ENCODE data around the gene CAPN15. TPM values are rescaled to one million over a fixed set of nuclear protein-coding genes. Genes with fewer than 3 reads are reported as not detected.
"Not testable (repeated sequence)": the region's sequence is repeated elsewhere in the genome, so short reads cannot be mapped to it uniquely, and the experiment has no call there.

The CAPN15 gene
- total RNA-seq, 2 experiments from 2014 or later, result 86.4 to 91.3 TPM

DNA sequence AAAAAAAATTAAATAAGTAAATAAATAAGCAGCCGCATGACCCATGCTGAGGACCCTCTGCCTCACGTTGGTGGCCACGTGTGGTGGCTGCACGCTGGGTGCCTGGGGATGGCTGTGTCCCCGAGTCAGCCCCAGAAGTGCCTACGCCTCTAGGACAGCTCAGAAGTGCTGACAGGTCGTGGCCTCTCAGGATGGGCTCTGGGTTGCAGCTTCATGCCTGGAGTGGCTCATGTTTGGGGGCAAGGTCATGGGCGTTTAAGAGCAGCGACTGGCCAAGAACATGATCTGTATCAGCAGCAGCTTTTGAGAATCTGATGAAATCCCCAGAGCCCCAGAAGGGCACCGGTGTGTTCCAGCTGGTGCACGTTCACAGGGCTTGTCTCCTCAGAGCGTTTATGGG, 26.8 kb upstream of the CAPN15 start:
- DNase-seq, result no peak
- no peaks in the 10 kb centered on the region for H3K4me1 Mint-ChIP-seq
- H3K27ac Mint-ChIP-seq, result no peak overlapping the region
- no peak overlapping the region for H3K4me3 Mint-ChIP-seq
- no peaks in the 10 kb centered on the region for H3K9me3 Mint-ChIP-seq
- no peaks in the 10 kb centered on the region for H3K36me3 Mint-ChIP-seq
- H3K27me3 Mint-ChIP-seq, result no peaks in the 10 kb centered on the region

DNA sequence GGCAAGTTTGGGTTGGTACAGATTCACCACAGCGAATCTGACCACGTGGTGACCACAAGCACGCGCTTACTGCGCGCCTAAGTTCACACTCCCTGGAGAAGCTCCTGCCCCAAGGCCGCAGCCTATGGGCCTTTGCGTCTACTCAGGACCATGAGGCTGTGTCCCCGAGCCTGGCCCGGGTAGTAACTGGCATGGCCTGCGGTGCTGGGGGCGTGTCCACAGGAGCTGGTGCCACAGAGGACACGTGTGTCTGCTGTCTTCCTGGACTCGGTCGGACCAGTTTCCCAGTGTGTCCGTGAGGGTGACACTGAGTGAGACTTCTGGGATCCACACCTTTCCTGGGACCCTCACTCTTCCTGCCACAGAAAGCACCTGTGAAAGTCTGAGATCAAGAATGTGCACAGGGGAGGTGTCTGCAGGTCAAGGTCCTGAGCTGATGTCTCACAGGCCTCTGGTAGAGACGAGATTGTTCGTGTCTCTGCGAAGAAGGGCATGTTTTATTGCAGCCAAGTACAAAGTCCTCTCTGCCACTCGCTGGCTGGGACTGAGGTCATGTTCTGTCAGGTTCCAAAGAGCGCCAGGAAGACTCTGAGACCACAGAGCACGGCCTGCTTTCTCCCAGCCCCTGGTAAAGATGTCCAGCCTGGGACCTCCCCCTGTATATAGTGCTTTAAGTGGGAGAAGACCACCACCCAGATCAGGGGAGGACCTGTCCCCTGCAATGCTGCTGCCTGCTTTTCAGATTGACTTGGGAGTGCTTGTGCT, 25.2 kb upstream of the CAPN15 start:
- no peak overlapping the region for H3K4me3 Mint-ChIP-seq
- H3K9me3 Mint-ChIP-seq, result no peaks in the 10 kb centered on the region
- no peaks in the 10 kb centered on the region for H3K27me3 Mint-ChIP-seq
- H3K4me1 Mint-ChIP-seq, result no peaks in the 10 kb centered on the region
- H3K27ac Mint-ChIP-seq, result no peak overlapping the region
- H3K36me3 Mint-ChIP-seq, result no peaks in the 10 kb centered on the region
- no peak for DNase-seq

DNA sequence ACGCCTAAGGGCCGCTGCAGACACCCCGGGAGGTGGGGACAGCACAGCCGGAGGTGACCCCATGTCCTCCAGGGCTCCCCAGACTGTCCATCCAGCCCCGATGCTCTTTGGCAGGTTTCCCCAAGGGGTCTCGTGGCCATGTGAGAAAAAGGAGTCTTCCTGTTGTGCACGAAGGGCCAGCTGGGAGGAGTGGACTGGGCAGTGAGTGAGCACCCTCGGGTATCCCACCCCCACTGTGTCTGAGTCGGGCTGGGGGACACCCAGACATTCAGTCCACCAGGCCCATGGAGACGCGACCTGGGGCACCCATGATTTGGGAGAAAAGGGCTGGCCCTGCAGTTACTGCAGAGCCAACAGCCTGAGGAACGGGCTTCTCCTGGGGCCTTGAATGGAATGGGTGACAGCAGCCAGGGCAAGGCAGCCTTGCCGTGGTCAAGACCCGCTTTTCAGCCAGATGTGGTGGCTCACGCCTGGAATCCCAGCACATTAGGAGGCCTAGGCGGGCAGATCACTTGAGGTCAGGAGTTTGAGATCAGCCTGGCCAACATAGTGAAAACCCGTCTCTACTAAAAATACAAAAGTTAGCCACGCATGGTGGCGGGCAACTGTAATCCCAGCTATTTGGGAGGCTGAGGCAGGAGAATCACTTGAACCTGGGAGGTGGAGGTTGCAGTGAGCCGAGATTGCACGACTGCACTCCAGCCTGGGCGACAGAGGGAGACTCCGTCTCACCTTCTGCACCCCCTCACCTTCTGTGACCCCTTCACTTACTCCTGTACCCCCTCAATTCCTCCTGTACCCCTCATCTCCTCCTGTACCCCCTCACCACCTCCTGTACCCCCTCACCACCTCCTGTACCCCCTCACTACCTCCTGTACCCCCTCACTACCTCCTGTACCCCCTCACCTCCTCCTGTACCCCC, 24.1 kb upstream of the CAPN15 start:
- Mint-ChIP-seq H3K4me3 (no peak overlapping the region), H3K4me1 (no peaks in the 10 kb centered on the region), H3K27me3 (no peaks in the 10 kb centered on the region), H3K9me3 (no peaks in the 10 kb centered on the region), H3K27ac (no peak overlapping the region), H3K36me3 (no peaks in the 10 kb centered on the region)
- no peak for DNase-seq

DNA sequence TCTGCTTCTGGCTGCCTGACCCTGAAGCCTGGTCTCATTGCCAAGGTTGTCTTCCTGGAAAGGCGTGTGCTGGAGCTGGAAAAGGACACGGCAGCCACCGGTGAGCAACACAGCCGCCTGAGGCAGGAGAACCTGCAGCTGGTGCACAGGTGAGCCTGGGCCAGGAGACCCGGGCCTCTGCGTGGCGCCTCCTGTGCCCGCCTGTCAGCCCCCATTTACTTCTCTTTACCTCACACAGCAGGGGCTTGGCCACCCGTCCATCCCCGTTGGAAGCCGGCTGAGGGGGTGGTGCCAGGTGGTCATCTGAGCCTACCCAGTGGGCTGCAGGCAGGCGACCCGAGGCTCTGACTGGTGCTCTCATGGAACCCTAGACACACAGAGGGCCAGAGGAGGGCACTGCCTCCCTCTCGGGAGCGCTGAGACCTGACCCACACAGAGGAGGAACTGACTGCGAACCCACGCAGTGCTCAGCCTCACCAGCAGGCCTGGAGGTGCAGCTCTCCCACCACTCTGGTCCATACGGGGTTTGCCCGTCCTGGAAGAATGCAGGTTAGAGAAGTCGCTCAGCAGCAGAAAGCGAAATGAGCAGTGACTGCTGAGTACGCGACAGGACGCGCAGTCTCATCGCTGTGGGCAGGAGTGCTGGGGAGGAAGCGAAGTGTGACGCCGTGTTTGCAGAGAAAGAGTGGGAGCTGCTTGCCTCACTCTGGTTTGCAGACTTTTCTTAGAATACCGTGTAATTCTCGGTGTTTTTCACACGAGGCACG, 21.9 kb upstream of the CAPN15 start:
- Mint-ChIP-seq H3K4me3 (no peak overlapping the region), H3K4me1 (no peaks in the 10 kb centered on the region), H3K27ac (no peak overlapping the region), H3K9me3 (no peaks in the 10 kb centered on the region), H3K36me3 (no peaks in the 10 kb centered on the region), H3K27me3 (no peaks in the 10 kb centered on the region)
- DNase-seq, result no peak

DNA sequence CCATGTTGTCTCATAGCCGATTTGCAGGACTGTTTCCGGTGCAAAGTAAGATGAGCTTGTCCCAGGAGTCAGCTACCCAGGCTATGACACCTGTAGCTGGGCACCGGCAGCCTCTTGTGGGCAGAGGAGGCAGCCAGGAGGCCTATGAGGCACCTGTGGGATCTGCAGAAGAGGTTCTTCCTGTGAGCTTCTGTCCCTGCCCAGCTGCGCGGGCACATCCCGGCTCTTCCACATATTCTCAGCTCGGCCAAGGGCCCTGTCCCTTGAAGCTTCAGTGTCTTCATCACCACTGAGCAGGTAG, 21.3 kb upstream of the CAPN15 start:
- H3K4me3 Mint-ChIP-seq, result no peak overlapping the region
- no peaks in the 10 kb centered on the region for H3K36me3 Mint-ChIP-seq
- no peaks in the 10 kb centered on the region for H3K27me3 Mint-ChIP-seq
- no peaks in the 10 kb centered on the region for H3K4me1 Mint-ChIP-seq
- H3K27ac Mint-ChIP-seq, result no peak overlapping the region
- no peaks in the 10 kb centered on the region for H3K9me3 Mint-ChIP-seq
- no peak for DNase-seq

DNA sequence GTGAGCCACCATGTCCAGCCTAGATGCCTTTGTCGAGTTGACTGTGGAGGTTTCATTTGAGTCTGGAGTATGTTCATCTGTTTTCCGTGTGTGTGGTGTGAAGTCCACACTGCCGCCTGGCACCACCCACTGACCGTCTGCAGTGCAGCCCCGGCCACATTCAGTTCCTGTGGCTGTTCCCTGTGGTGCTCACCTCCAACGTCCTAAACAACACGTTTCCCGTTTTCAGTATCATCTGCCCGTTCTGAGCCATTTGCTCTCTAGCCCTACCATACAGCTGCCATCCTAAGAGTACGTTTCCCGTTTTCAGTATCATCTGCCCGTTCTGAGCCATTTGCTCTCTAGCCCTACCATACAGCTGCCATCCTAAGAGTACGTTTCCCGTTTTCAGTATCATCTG, 20.0 kb upstream of the CAPN15 start:
- not testable (repeated sequence) for H3K36me3 Mint-ChIP-seq, H3K4me1 Mint-ChIP-seq, H3K27me3 Mint-ChIP-seq, H3K27ac Mint-ChIP-seq, DNase-seq, H3K9me3 Mint-ChIP-seq, H3K4me3 Mint-ChIP-seq

DNA sequence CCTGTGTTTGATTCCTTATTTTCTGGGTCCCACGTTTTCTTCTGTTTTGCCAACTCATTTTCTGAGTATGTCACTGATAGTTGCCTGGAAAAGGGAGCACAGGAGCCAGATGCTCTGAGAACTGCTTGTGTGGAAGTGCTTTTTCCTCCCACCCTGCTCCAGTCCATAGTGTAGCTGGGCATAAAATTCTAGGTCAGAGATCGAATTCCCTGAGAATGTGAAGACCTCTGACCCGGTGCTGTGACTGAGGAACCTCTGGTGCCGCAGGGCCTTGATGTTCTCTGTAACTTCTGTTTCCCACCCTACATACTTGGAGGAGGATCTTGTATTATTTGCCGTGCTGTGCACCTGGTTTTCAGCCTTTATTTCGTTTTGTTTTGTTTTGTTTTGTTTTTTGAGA, 19.5 kb upstream of the CAPN15 start:
- DNase-seq, result no peak
- Mint-ChIP-seq H3K4me1 (no peaks in the 10 kb centered on the region), H3K4me3 (no peak overlapping the region), H3K27me3 (no peaks in the 10 kb centered on the region), H3K36me3 (no peaks in the 10 kb centered on the region), H3K27ac (no peak overlapping the region), H3K9me3 (no peaks in the 10 kb centered on the region)

DNA sequence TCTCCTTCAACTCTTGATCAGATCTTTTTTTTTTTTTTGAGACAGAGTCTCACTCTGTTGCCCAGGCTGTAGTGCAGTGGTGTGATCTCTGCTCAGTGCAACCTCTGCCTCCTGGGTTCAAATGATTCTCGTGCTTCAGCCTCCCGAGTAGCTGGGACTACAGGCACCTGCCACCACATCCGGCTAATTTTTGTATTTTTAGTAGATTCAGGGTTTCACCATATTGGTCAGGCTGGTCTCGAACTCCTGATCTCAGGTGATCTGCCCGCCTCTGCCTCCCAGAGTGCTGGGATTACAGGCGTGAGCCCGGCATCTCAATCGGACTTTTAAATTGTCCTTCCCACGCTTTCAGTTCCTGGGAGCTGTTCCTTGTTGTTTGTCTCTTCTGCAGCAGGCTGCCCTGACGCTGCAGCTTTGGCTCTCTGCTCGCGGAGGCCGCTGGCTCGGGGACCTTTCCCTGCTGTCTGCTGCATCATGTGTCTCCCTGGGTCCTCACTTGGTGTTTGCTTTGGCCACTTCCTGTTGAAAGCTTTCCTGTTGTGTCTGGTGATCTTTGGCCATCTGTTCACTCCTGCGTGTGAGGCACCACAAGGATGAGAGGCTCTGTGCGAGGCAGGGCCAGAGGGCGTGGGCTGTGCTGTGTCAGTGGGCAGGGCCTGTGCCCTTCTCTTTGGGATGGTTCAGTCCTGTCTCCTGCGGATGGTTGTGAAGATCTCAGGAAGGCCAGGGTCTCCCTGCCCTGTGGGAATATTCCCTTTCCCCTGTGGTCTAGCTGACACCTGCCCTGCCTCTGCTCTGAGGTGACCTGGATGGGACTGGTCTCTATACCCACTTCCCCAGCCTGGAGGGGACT, 18.4 kb upstream of the CAPN15 start:
- Mint-ChIP-seq H3K27ac (no peak overlapping the region), H3K36me3 (no peaks in the 10 kb centered on the region), H3K9me3 (no peaks in the 10 kb centered on the region), H3K4me1 (no peaks in the 10 kb centered on the region), H3K27me3 (no peaks in the 10 kb centered on the region), H3K4me3 (no peak overlapping the region)
- DNase-seq, result no peak

DNA sequence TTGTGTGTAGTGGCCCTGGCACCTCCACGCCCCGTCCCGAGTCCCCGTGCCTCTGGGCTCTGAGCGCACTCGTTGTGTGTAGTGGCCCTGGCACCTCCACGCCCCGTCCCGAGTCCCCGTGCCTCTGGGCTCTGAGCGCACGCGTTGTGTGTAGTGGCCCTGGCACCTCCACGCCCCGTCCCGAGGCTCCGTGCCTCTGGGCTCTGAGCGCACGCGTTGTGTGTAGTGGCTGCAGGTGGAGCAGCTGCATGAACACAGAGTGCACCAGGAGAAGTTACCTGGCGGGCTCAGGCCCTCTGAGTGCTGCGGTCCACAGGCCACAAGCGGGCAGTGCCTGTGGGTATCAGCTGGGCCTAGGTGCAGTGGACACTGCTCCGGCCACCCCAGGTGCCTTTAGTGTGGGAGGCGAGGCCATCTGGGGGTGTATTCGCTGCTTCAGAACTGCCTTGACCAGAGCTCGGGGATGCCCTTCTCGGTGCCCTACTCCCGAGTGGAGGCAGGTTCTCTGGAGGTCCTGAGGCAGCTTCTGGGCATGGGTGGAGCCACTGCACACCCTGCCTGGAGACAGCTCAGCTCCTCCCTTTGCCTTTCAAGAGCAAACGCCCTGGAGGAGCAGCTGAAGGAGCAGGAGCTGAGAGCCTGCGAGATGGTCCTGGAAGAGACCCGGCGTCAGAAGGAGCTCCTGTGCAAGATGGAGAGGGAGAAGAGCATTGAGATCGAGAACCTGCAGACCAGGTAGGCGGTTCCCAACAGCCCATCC, 17.3 kb upstream of the CAPN15 start:
- Mint-ChIP-seq H3K4me3 (no peak overlapping the region), H3K27ac (no peak overlapping the region), H3K4me1 (no peaks in the 10 kb centered on the region), H3K36me3 (no peaks in the 10 kb centered on the region), H3K27me3 (no peaks in the 10 kb centered on the region), H3K9me3 (no peaks in the 10 kb centered on the region)
- no peak for DNase-seq

DNA sequence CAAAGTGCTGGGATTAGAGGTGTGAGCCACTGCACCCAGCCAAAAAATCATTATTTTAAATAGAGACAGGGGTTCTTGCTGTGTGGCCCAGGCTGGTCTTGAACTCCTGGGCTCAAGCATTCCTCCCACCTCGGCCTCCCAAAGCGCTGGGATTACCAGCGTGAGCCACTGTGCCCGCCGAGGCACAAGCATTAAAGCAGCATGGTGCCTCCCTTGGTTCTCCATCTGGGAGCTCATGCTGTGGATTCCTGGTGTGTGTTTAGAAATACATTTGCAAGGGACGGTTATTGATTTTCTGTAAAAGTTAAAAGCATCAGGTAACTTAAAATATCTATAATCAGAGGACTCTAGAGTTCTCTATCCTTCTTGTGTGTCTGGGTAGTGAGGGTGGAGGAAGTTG, 14.7 kb upstream of the CAPN15 start:
- no peaks in the 10 kb centered on the region for H3K4me1 Mint-ChIP-seq
- no peaks in the 10 kb centered on the region for H3K27me3 Mint-ChIP-seq
- H3K4me3 Mint-ChIP-seq, result no peak overlapping the region
- DNase-seq, result no peak
- H3K36me3 Mint-ChIP-seq, result no peaks in the 10 kb centered on the region
- H3K27ac Mint-ChIP-seq, result no peak overlapping the region
- H3K9me3 Mint-ChIP-seq, result no peaks in the 10 kb centered on the region

DNA sequence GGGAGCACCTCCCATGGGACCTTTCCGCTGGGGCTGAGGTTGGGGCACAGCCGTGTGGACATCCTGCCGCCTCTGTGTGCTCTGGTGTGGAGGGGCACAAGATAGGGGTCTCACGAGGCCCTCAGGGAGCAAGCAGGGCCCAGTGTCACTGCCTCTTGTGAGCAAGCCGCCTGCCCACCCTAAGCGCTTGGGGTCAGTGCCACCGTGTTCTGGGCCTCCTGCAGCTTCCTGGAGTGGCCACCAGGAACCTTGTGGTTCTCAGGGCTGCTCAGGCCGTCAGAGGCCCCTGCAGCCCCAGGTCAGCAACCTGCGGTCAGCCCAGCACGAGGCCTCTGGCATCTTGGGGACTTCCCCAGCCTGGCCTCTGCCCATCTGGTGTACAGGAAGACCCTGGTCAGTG, 13.6 kb upstream of the CAPN15 start:
- H3K36me3 Mint-ChIP-seq, result no peaks in the 10 kb centered on the region
- no peak overlapping the region for H3K4me3 Mint-ChIP-seq
- H3K9me3 Mint-ChIP-seq, result no peaks in the 10 kb centered on the region
- H3K27me3 Mint-ChIP-seq, result no peaks in the 10 kb centered on the region
- no peak for DNase-seq
- no peak overlapping the region for H3K27ac Mint-ChIP-seq
- H3K4me1 Mint-ChIP-seq, result no peaks in the 10 kb centered on the region

DNA sequence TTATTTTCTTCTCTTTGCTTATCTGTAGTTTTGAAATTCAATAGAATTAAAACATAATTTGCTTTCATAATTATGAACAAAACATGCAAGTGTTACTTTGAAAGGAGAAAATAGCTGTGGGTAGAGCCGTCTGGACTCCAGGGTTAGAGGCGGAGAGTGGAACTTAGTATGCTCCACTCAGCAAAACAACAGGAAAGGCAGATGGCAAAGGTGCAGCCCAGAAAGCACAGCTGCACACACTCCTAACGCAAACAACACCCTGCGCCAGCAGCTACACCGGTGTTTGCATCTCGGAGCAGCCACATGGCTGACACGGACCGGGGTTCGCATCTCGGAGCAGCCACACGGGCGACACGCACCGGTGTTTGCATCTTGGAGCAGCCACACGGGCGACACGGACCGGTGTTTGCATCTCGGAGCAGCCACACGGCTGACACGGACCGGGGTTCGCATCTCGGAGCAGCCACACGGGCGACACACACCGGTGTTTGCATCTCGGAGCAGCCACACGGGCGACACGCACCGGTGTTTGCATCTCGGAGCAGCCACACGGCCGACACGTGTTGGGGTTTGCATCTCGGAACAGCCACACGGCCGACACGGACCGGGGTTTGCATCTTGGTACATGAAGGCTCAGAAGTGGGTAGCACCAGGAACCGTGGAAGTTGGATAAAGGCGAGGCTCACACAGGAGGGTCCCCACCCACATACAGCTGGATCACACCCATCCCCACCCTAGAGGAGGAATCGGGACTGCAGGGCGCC, 12.2 kb upstream of the CAPN15 start:
- Mint-ChIP-seq H3K9me3 (no peaks in the 10 kb centered on the region), H3K36me3 (no peaks in the 10 kb centered on the region), H3K27me3 (no peaks in the 10 kb centered on the region), H3K4me1 (no peaks in the 10 kb centered on the region), H3K27ac (no peak overlapping the region), H3K4me3 (no peak overlapping the region)
- DNase-seq, result no peak

DNA sequence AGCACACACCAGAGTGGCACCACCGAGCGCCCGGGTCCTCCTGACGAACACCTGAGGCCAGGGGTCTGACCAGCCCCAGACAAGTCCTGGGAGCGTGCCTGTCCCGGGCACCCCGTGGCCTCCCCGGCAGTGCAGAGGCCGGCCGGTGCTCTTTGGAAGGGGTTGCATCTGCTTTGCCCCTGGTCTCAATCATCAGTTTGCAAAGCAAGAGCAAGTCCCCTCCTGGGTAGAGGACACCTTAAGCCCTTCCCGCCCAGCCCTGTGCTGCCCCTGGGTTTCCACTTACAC, 11.6 kb upstream of the CAPN15 start:
- no peak for DNase-seq
- Mint-ChIP-seq H3K4me1 (no peaks in the 10 kb centered on the region), H3K4me3 (no peak overlapping the region), H3K9me3 (no peaks in the 10 kb centered on the region), H3K36me3 (no peaks in the 10 kb centered on the region), H3K27me3 (no peaks in the 10 kb centered on the region), H3K27ac (no peak overlapping the region)

DNA sequence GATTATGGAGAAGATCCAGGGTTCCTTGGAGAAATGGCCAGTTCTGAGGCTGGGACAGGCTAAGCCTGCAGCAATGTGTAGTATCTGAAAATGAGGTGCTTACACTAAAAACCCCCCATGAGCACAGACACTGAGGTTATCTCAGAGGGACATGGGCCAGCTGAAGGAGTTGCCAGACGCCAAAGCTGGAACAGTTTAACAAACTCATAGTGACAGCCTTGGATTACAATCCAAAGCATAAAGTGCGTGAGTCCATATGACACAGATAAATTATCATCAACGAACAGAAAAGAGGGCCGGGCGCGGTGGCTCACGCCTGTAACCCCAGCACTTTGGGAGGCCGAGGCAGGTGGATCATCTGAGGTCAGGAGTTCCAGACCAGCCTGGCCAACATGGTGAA, 11.2 kb upstream of the CAPN15 start:
- Mint-ChIP-seq H3K9me3 (no peaks in the 10 kb centered on the region), H3K4me1 (no peaks in the 10 kb centered on the region), H3K27me3 (no peaks in the 10 kb centered on the region), H3K27ac (no peak overlapping the region), H3K4me3 (no peak overlapping the region), H3K36me3 (no peaks in the 10 kb centered on the region)
- no peak for DNase-seq
